HCT116 (cell line): ENCODE results near the gene MAP7.

ENCODE experiments used
- CBX3 ChIP-seq: IDR thresholded peaks from 2 replicates; pipeline ENCODE4 v1.6.1; 2012; ENCODE audit warnings: low read depth
- CTCF ChIP-seq, 3 experiments: fragments of 200-600 bp in 1 of 3; sonication (generic) in 1 of 3; IDR thresholded peaks in 2 of 3; conservative IDR thresholded peaks in 1 of 3; 2 replicates each; pipeline ENCODE4 v1.5.1; 2012 to 2017; ENCODE audit warnings: low read depth in 2 of 3, low read length in 2 of 3, antibody characterized with exemption in 1 of 3, borderline replicate concordance in 1 of 3, control low read depth in 1 of 3, mild to moderate bottlenecking in 1 of 3, mixed read lengths in 1 of 3, mixed run types in 1 of 3, moderate library complexity in 1 of 3; ENCODE audit not compliant: insufficient read depth in 1 of 3
- EGR1 ChIP-seq: IDR thresholded peaks from 2 replicates; pipeline ENCODE4 v1.6.1; 2012; ENCODE audit warnings: low read depth
- EZH2 ChIP-seq: fragments of 200-600 bp; sonication (generic); IDR thresholded peaks from 2 replicates; pipeline ENCODE4 v1.6.1; 2017; ENCODE audit warnings: antibody characterized with exemption, mixed run types
- REST ChIP-seq: IDR thresholded peaks from 2 replicates; pipeline ENCODE4 v1.6.1; 2012; ENCODE audit warnings: low read depth
- SIN3A ChIP-seq: IDR thresholded peaks from 2 replicates; pipeline ENCODE4 v1.6.1; 2012; ENCODE audit warnings: low read depth
- SP1 ChIP-seq: IDR thresholded peaks from 2 replicates; pipeline ENCODE4 v1.6.1; 2012; ENCODE audit warnings: low read depth
- ZNF274 ChIP-seq: fragments of 200-500 bp; sonication (Bioruptor generic); IDR thresholded peaks from 2 replicates; pipeline ENCODE4 v1.6.1; 2014; ENCODE audit warnings: mild to moderate bottlenecking, low read depth, low read length, inconsistent platforms

GRCh38 chr6:136486357-136486756 is 63.9 kb downstream of the MAP7 start:
- TF ChIP-seq SP1, result no peak
- TF ChIP-seq SIN3A, result no peak
- no peak for TF ChIP-seq CBX3
- TF ChIP-seq ZNF274, result no peak
- TF ChIP-seq REST, result no peak
- no peak for TF ChIP-seq EZH2
- no peak for TF ChIP-seq EGR1
- TF ChIP-seq CTCF (IDR thresholded peaks at IDR 0.05 in 2 of 3, conservative IDR thresholded peaks at IDR 0.05 in 1 of 3; ENCODE audit: borderline replicate concordance in 1 of 3, insufficient read depth in 1 of 3, low read depth in 2 of 3, low read length in 2 of 3), result no peak
